Measurements from ENCODE around the gene COL15A1.

- TF ChIP-seq EZH2phosphoT487 (IDR thresholded peaks at IDR 0.05; ENCODE audit: low read length) (no peak), CTCF (IDR thresholded peaks at IDR 0.05; ENCODE audit: low read length) (no peak), EZH2 (optimal IDR thresholded peaks at IDR 0.05; ENCODE audit: low read depth, low read length) (no peak)
These were observed 12.9 kb upstream of the COL15A1 start for GRCh38 chr9:98930792-98931191.
